ENCODE results near the gene A1BG. TPM values are rescaled to one million over a fixed set of nuclear protein-coding genes. Genes with fewer than 3 reads are reported as not detected.

A1BG gene
- total RNA-seq, 4 donors from 2014 or later = 4.5 to 12.5 (median 9.0) TPM; not detected in 1

- in situ Hi-C loops (cut with MboI; ENCODE audit: low sequenced_read_pairs in 4 of 4) (no loop called here), intact Hi-C loops (cut with DNase I; ENCODE audit: low total_unique reads) (no loop called here)
- Histone ChIP-seq H3K4me3 (peak overlapping the region; percentile 58 to 62 (median 61)), H3K36me3 (no peaks in the 10 kb centered on the region), H3K9me3 (no peaks in the 10 kb centered on the region), H3K27me3 (peaks cover 18 to 25% (median 19%) of the 10 kb centered on the region in 3 donors), H3K4me1 (peaks cover 8 to 17% of the 10 kb centered on the region in 2 donors), H3K27ac (peak overlapping the region in 1 of 4 donors; percentile 49)
- ATAC-seq = no peak
- no peak for DNase-seq
- no peak for TF ChIP-seq CTCF (IDR thresholded peaks at IDR 0.05 in 4 of 5, conservative IDR thresholded peaks at IDR 0.05 in 1 of 5)
- TF ChIP-seq POLR2A (IDR thresholded peaks at IDR 0.05) = no peak
Measured at GRCh38 chr19:58400316-58400915, 47.1 kb upstream of the A1BG start.

DNA sequence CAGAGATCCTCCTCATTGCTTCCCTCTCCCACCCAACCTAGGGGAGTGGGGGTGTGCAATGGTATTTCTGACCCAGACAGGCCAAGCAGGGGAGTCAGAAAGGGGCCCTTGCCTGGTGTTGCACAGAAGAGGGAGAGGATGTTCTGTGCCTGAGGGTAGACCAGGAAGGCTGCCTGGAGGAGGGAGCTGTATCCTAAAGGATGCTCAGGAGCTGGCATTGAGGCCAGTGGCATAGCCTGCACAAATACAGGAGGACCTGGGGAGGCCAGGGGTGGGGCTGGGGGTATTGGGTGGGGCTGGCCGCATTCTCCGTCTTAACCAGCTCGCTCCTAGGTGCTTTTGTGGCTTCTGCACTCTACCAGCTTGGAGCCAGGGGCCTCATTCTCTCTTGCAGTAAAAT lies 46.6 kb upstream of the A1BG start:
- ATAC-seq = no peak
- in situ Hi-C loops (cut with MboI; ENCODE audit: low sequenced_read_pairs in 4 of 4) (no loop called here), intact Hi-C loops (cut with DNase I; ENCODE audit: low total_unique reads) (no loop called here)
- H3K27me3 ChIP-seq = peaks cover 18 to 25% (median 19%) of the 10 kb centered on the region in 3 donors
- H3K36me3 ChIP-seq = peaks cover 0 to 1% of the 10 kb centered on the region in 2 donors
- H3K9me3 ChIP-seq = no peaks in the 10 kb centered on the region
- no peak for DNase-seq
- no peak for TF ChIP-seq POLR2A (IDR thresholded peaks at IDR 0.05)
- H3K27ac ChIP-seq = no peak overlapping the region
- H3K4me1 ChIP-seq = peaks cover 8 to 17% of the 10 kb centered on the region in 2 donors
- H3K4me3 ChIP-seq = no peak overlapping the region

GRCh38 chr19:58398545-58398944 lies 45.3 kb upstream of the A1BG start:
- Histone ChIP-seq H3K4me3 (no peak overlapping the region), H3K9me3 (no peaks in the 10 kb centered on the region), H3K27me3 (peaks cover 18 to 25% (median 19%) of the 10 kb centered on the region in 3 donors), H3K27ac (no peak overlapping the region), H3K36me3 (peaks cover 0 to 15% of the 10 kb centered on the region in 2 donors), H3K4me1 (peaks cover 8 to 17% of the 10 kb centered on the region in 2 donors)
- TF ChIP-seq POLR2A (IDR thresholded peaks at IDR 0.05) = no peak
- no peak for TF ChIP-seq CTCF (IDR thresholded peaks at IDR 0.05 in 4 of 5, conservative IDR thresholded peaks at IDR 0.05 in 1 of 5)
- intact Hi-C loops (cut with DNase I; ENCODE audit: low total_unique reads) = no loop called here
- DNase-seq (no peak), ATAC-seq (no peak)
- in situ Hi-C loops (cut with MboI; ENCODE audit: low sequenced_read_pairs in 4 of 4) = no loop called here

DNA sequence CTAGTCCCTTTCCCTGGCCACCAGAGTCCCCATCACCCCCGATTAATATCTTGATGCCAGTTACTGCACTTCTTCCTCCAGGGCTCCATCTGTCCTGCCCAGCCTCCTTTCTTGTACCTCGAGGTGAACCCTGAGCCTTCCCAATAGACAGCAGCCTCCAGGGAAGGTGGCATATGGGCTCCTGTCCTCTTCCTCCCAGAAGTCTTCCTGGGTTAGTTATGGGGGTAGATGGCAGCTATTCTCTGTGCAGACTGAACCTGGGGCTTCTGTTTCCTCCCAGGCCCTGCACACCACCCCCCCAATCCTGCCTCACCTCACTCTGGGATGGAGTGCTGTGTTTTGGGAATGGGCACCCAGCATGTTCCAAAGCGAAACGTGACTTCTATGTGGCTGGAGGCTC lies 44.8 kb upstream of the A1BG start:
- in situ Hi-C loops (cut with MboI; ENCODE audit: low sequenced_read_pairs in 4 of 4) = no loop called here
- H3K4me3 ChIP-seq = no peak overlapping the region
- peaks cover 8 to 17% of the 10 kb centered on the region in 2 donors for H3K4me1 ChIP-seq
- intact Hi-C loops (cut with DNase I; ENCODE audit: low total_unique reads) = no loop called here
- H3K27me3 ChIP-seq = peaks cover 18 to 25% (median 19%) of the 10 kb centered on the region in 3 donors
- H3K36me3 ChIP-seq = peaks cover 0 to 20% of the 10 kb centered on the region in 2 donors
- TF ChIP-seq POLR2A (IDR thresholded peaks at IDR 0.05) = no peak
- no peak for TF ChIP-seq CTCF (IDR thresholded peaks at IDR 0.05 in 4 of 5, conservative IDR thresholded peaks at IDR 0.05 in 1 of 5)
- DNase-seq (no peak), ATAC-seq (no peak)
- H3K27ac ChIP-seq = no peak overlapping the region
- H3K9me3 ChIP-seq = no peaks in the 10 kb centered on the region

DNA sequence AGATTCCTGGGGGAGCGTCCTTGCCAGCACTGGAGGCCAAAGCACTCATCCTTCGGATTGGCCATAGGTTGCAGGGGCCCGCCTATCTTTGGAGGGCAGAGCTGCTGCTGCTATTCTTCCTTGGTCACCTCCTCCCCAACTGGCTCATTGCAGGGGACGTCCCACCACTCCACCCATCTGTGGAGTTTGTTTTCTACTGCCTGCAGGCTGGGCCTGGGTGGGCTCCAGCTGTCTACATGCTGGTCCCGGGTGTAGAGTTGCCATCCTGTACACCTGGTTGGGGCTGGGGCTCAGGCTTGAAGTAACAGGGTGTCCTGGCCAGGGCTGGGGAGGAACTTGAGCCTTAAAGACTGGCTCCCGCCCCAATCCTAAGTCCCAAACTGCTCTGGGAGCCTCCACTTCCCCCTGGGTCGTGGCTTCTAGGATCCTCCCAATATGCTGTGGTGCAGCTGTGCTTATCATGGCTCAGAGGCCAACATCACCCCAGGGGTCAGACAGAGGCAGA lies 44.3 kb upstream of the A1BG start:
- no peak for DNase-seq
- no peak for ATAC-seq
- Histone ChIP-seq H3K36me3 (peaks cover 0 to 25% of the 10 kb centered on the region in 2 donors), H3K27me3 (peaks cover 18 to 25% (median 19%) of the 10 kb centered on the region in 3 donors), H3K4me3 (no peak overlapping the region), H3K9me3 (no peaks in the 10 kb centered on the region), H3K4me1 (peaks cover 8 to 17% of the 10 kb centered on the region in 2 donors), H3K27ac (no peak overlapping the region)
- no peak for TF ChIP-seq CTCF (IDR thresholded peaks at IDR 0.05 in 4 of 5, conservative IDR thresholded peaks at IDR 0.05 in 1 of 5)
- TF ChIP-seq POLR2A (IDR thresholded peaks at IDR 0.05) = no peak
- intact Hi-C loops (cut with DNase I; ENCODE audit: low total_unique reads) = no loop called here
- in situ Hi-C loops (cut with MboI; ENCODE audit: low sequenced_read_pairs in 4 of 4) = no loop called here

Measured in gastrocnemius medialis (tissue), 4 donors.